Heart left ventricle (tissue), 16 donors: ENCODE data around the gene KDM5B. TPM values are rescaled to one million over a fixed set of nuclear protein-coding genes. Genes with fewer than 3 reads are reported as not detected.

Experiments used
- ATAC-seq, 4 donors: fragments of 200-7000 bp; cut with Tn5 transposase; one replicate each; pipeline ENCODE4 v1.9.1; 2020 to 2022; ENCODE audit warnings: moderate library complexity in 4 of 4, mild to moderate bottlenecking in 3 of 4, moderate number of reproducible peaks in 1 of 4
- DNase-seq, 5 donors: peaks; one replicate each; pipeline ENCODE4 v3.0.0-alpha.2; 2020
- H3K27ac ChIP-seq, 12 donors: fragments of 200-600 bp; sonication (generic) in 4 of 12; one replicate each; pipeline versions ENCODE4 v1.5.0 to v1.8.0; 2016 to 2022; ENCODE audit warnings: mild to moderate bottlenecking in 2 of 12
- H3K27me3 ChIP-seq, 9 donors: fragments of 200-600 bp; sonication (generic) in 2 of 9; one replicate each; pipeline versions ENCODE4 v1.5.1 to v1.8.0; 2016 to 2022; ENCODE audit warnings: mild to moderate bottlenecking in 3 of 9
- H3K36me3 ChIP-seq, 9 donors: fragments of 200-600 bp; sonication (generic) in 2 of 9; one replicate each; pipeline versions ENCODE4 v1.5.0 to v1.8.0; 2018 to 2022; ENCODE audit warnings: mild to moderate bottlenecking in 2 of 9
- H3K4me1 ChIP-seq, 12 donors: fragments of 200-600 bp; sonication (generic) in 4 of 12; one replicate each; pipeline versions ENCODE4 v1.5.0 to v1.8.0; 2016 to 2022; ENCODE audit warnings: mild to moderate bottlenecking in 3 of 12
- H3K4me3 ChIP-seq, 12 donors: fragments of 200-600 bp; sonication (generic) in 4 of 12; one replicate each; pipeline versions ENCODE4 v1.5.0 to v1.8.0; 2017 to 2022; ENCODE audit warnings: mild to moderate bottlenecking in 9 of 12, moderate library complexity in 4 of 12
- H3K9me3 ChIP-seq, 12 donors: fragments of 200-600 bp; sonication (generic) in 4 of 12; one replicate each; pipeline versions ENCODE4 v1.5.0 to v1.8.0; 2016 to 2022; ENCODE audit warnings: mild to moderate bottlenecking in 1 of 12
- CTCF ChIP-seq, 12 donors: fragments of 200-600 bp; sonication (generic) in 4 of 12; IDR thresholded peaks; one replicate each; pipeline versions ENCODE4 v1.5.0 to v1.8.0; 2018 to 2022; ENCODE audit warnings: antibody characterized with exemption in 12 of 12, mild to moderate bottlenecking in 5 of 12
- POLR2A ChIP-seq, 2 donors: fragments of 450-650 bp; IDR thresholded peaks; one replicate each; pipeline ENCODE4 v1.6.1; 2017; ENCODE audit warnings: antibody characterized with exemption in 2 of 2, mild to moderate bottlenecking in 2 of 2, moderate library complexity in 2 of 2
- WGBS, 4 donors: extraction: QIAGEN DNeasy Blood & Tissue Kit in 2 of 4; methylation state at CpG; one replicate each; pipeline versions ENCODE4 v1.1.5 to v1.1.7; 2013 to 2018; 5-methylcytosine and 5-hydroxymethylcytosine counted together
- intact Hi-C, 10 donors: fragments of 100-400 bp; cut with DNase I; formaldehyde crosslinking; loops; one replicate each; pipeline versions ENCODE4 v1.11.1 to v1.14.2; 2022
- polyA plus RNA-seq, 2 donors: library from polyadenylated mRNA; stranded (reverse); fragments of 200-250 nt; gene quantifications; one replicate each; pipeline ENCODE4 v1.2.3, GENCODE V29; 2013
- total RNA-seq, 9 donors: library from RNA; depleted of rRNA in 2 of 9; stranded (reverse); fragments of >200 nt in 2 of 9; fragmentation: NEBNext Ultra II Directional in 3 of 9; extraction: Animal tissue kit (Norgen Biotek cat#: 25700) in 3 of 9; gene quantifications; one replicate each; pipeline versions ENCODE4 v1.1.0 to v1.2.4, GENCODE V29; 2016 to 2023
- donor health status: ischemic (EF 13 %, LVEDD 7.1; RV severe dilation, severe dysfunction).
- donor health status: healthy with polysubstance abuse.
- donor health status: DM: no; HTN: yes; CAD: no.
- donor health status: DM: no; HTN: no; CAD: no.
- donor health status: ischemic (EF 25% LVEDD 6.9; RV normal size, moderate dysfunction).
- donor health status: ischemic (EF 25% LVEDD 5.7; RV mildly dilated, moderate dysfunction).
- donor health status: healthy.
- donor health status: DM: yes; HTN: yes; CAD: no.
- donor health status: ischemic (EF 35%, LVEDD 5.7; RV mildly dilated, moderate dysfunction).
- donor health status: nonischemic (EF 11% LVEDD 7.7; RV severe dilation, severe dysfunction).
- donor health status: DM: yes; HTN: yes; CAD: no.
- donor health status: PGD.
- donor health status: ischemic (EF 29% LVEDD 5.4; RV normal size, mild dysfunction).
- donor health status: nonischemic (EF 23%, LVEDD 6.1; RV moderate dilation, normal function).

The KDM5B gene
- total and polyA plus RNA-seq, 11 donors, result 5.2 to 22.9 (median 14.1) TPM

GRCh38 chr1:202713110-202713509, 95.1 kb downstream of the KDM5B start:
- WGBS, 4 donors, result 55 to 65% (median 64%) methylated on average over 4 of the region's 4 CpGs
- peaks cover 16 to 90% (median 27%) of the 10 kb centered on the region in 9 donors for H3K27me3 ChIP-seq
- ATAC-seq (no peak), DNase-seq (no peak)
- H3K4me3 ChIP-seq, result no peak overlapping the region
- intact Hi-C loops, result loop anchor here in 6 of 10 donors (10.0 kb wide), 5 partner anchors 138 to 398 kb away; partner anchors contain the start of genes PPP1R12B (in 2 of the 6) and UBE2T (in 2 of the 6)
- H3K4me1 ChIP-seq, result peaks cover 0 to 19% (median 10%) of the 10 kb centered on the region in 12 donors
- H3K36me3 ChIP-seq, result no peaks in the 10 kb centered on the region
- TF ChIP-seq POLR2A (IDR thresholded peaks at IDR 0.05) (no peak), CTCF (IDR thresholded peaks at IDR 0.05) (no peak)
- no peaks in the 10 kb centered on the region for H3K9me3 ChIP-seq
- no peak overlapping the region for H3K27ac ChIP-seq

GRCh38 chr1:202711949-202712635, 96.1 kb downstream of the KDM5B start:
- no peak overlapping the region for H3K4me3 ChIP-seq
- DNase-seq (no peak), ATAC-seq (no peak)
- peaks cover 0 to 19% (median 10%) of the 10 kb centered on the region in 12 donors for H3K4me1 ChIP-seq
- peaks cover 21 to 94% (median 27%) of the 10 kb centered on the region in 9 donors for H3K27me3 ChIP-seq
- TF ChIP-seq POLR2A (IDR thresholded peaks at IDR 0.05) (no peak), CTCF (IDR thresholded peaks at IDR 0.05) (no peak)
- no peaks in the 10 kb centered on the region for H3K36me3 ChIP-seq
- no peaks in the 10 kb centered on the region for H3K9me3 ChIP-seq
- 75 to 86% (median 80%) methylated on average over 9 of the region's 9 CpGs for WGBS, 4 donors
- intact Hi-C loops, result loop anchor here in 6 of 10 donors (10.0 kb wide), 5 partner anchors 137 to 397 kb away; partner anchors contain the start of genes PPP1R12B (in 2 of the 6) and UBE2T (in 2 of the 6)
- H3K27ac ChIP-seq, result no peak overlapping the region

- ATAC-seq (peak in 3 of 4 donors; percentile 33 to 54 (median 45)), DNase-seq (peak in 3 of 5 donors; percentile 27 to 70 (median 38))
- intact Hi-C loops, result loop anchor here in 6 of 10 donors (10.0 kb wide), 5 partner anchors 136 to 396 kb away; partner anchors contain the start of genes PPP1R12B (in 2 of the 6) and UBE2T (in 2 of the 6)
- 6 to 20% (median 8%) methylated on average over 24 to 64 of the region's 64 CpGs for WGBS, 4 donors
- Histone ChIP-seq H3K27me3 (peaks cover 21 to 97% (median 30%) of the 10 kb centered on the region in 9 donors), H3K4me3 (peak within 1 kb of the TSS in 11 of 12 donors; percentile 22 to 48 (median 34)), H3K9me3 (no peaks in the 10 kb centered on the region), H3K36me3 (no peaks in the 10 kb centered on the region), H3K27ac (no peak within 1 kb of the TSS), H3K4me1 (peaks cover 0 to 19% (median 10%) of the 10 kb centered on the region in 12 donors)
- TF ChIP-seq CTCF (IDR thresholded peaks at IDR 0.05), result no peak
- no peak for TF ChIP-seq POLR2A (IDR thresholded peaks at IDR 0.05)
These were observed 97.9 kb downstream of the KDM5B start, which contains the start of gene SYT2 for GRCh38 chr1:202710070-202711045. Gene SYT2, minus strand, starts transcription at chr1:202710454. Its CDS starts 104,682 bp downstream, at chr1:202605772.
